GM23338 (cell line): ENCODE measurements around the gene TUBB. TPM values are rescaled to one million over a fixed set of nuclear protein-coding genes. Genes with fewer than 3 reads are reported as not detected.

Experiments used
- ATAC-seq: fragments of 200-7000 bp; cut with Tn5 transposase; 3 replicates; pipeline ENCODE4 v1.9.1; 2020
- DNase-seq: peaks from one replicate; pipeline ENCODE4 v3.0.0-alpha.2; 2015; ENCODE audit warnings: low spot score
- H2AFZ ChIP-seq: fragments of 200-600 bp; sonication (generic); 2 replicates; pipeline ENCODE4 v1.8.0; 2016; ENCODE audit warnings: antibody characterized with exemption, mild to moderate bottlenecking, moderate library complexity
- H3F3A ChIP-seq: fragments of 200-600 bp; sonication (generic); replicated peaks from 2 replicates; pipeline ENCODE4 v1.8.0; 2017; ENCODE audit warnings: antibody characterized with exemption, mixed run types, low read depth
- H3K27ac ChIP-seq: fragments of 200-600 bp; sonication (generic); 2 replicates; pipeline ENCODE4 v1.6.1; 2016; ENCODE audit warnings: low read depth
- H3K27me3 ChIP-seq: fragments of 200-600 bp; sonication (generic); 2 replicates; pipeline ENCODE4 v1.8.0; 2016; ENCODE audit warnings: mild to moderate bottlenecking, mixed run types, moderate library complexity; ENCODE audit not compliant: insufficient read depth
- H3K36me3 ChIP-seq: fragments of 200-600 bp; sonication (generic); 2 replicates; pipeline ENCODE4 v1.8.0; 2016; ENCODE audit warnings: mild to moderate bottlenecking; ENCODE audit not compliant: insufficient read depth
- H3K4me1 ChIP-seq: fragments of 200-600 bp; sonication (generic); 2 replicates; pipeline ENCODE4 v1.8.0; 2016; ENCODE audit warnings: mild to moderate bottlenecking, moderate library complexity; ENCODE audit not compliant: insufficient read depth
- H3K4me2 ChIP-seq: fragments of 200-600 bp; sonication (generic); 2 replicates; pipeline ENCODE4 v1.7.1; 2017; ENCODE audit warnings: mixed run types
- H3K4me3 ChIP-seq: fragments of 200-600 bp; sonication (generic); 2 replicates; pipeline ENCODE4 v1.6.1; 2016; ENCODE audit warnings: mixed run types
- H3K79me2 ChIP-seq: fragments of 200-600 bp; sonication (generic); replicated peaks from 2 replicates; pipeline ENCODE4 v1.8.0; 2017; ENCODE audit warnings: mild to moderate bottlenecking; ENCODE audit not compliant: insufficient read depth
- H3K9me2 ChIP-seq: fragments of 200-600 bp; sonication (generic); 2 replicates; pipeline ENCODE4 v1.8.0; 2017; ENCODE audit not compliant: insufficient read depth
- H4K20me1 ChIP-seq: fragments of 200-600 bp; sonication (generic); replicated peaks from 2 replicates; pipeline ENCODE4 v1.8.0; 2017; ENCODE audit warnings: mild to moderate bottlenecking; ENCODE audit not compliant: insufficient read depth
- H3K27ac Mint-ChIP-seq: 2 replicates; pipeline ENCODE4 v1.8.0; 2020; ENCODE audit warnings: inconsistent platforms, mild to moderate bottlenecking, moderate library complexity, mixed read lengths
- H3K27me3 Mint-ChIP-seq: 3 replicates; pipeline ENCODE4 v1.8.0; 2022; ENCODE audit warnings: low read depth, mild to moderate bottlenecking, moderate library complexity, mixed read lengths, inconsistent platforms; ENCODE audit not compliant: insufficient read depth, poor library complexity
- H3K36me3 Mint-ChIP-seq: 3 replicates; pipeline ENCODE4 v1.8.0; 2021; ENCODE audit warnings: low read depth, mild to moderate bottlenecking, inconsistent platforms, moderate library complexity, mixed read lengths
- H3K4me1 Mint-ChIP-seq: 3 replicates; pipeline ENCODE4 v1.8.0; 2020; ENCODE audit warnings: mild to moderate bottlenecking, inconsistent platforms, mixed read lengths
- H3K4me3 Mint-ChIP-seq: 3 replicates; pipeline ENCODE4 v1.8.0; 2021; ENCODE audit warnings: moderate library complexity, mild to moderate bottlenecking, inconsistent platforms, mixed read lengths
- H3K9me3 Mint-ChIP-seq: 3 replicates; pipeline ENCODE4 v1.8.0; 2020; ENCODE audit warnings: moderate library complexity, mild to moderate bottlenecking, inconsistent platforms, mixed read lengths
- CREB1 ChIP-seq: fragments of 250-450 bp; sonication (Bioruptor Pico); IDR thresholded peaks from 2 replicates; pipeline ENCODE4 v1.5.0; 2020; ENCODE audit warnings: low read depth, mild to moderate bottlenecking, moderate library complexity
- EZH2 ChIP-seq: fragments of 200-600 bp; sonication (generic); IDR thresholded peaks from one replicate; pipeline ENCODE4 v1.8.0; 2017; ENCODE audit warnings: antibody characterized with exemption, mild to moderate bottlenecking, low read depth; ENCODE audit not compliant: unreplicated experiment
- POLR2AphosphoS5 ChIP-seq: IDR thresholded peaks from 2 replicates; pipeline ENCODE4 v1.6.1; 2016; ENCODE audit warnings: antibody characterized with exemption, low read depth
- REST ChIP-seq: IDR thresholded peaks from one replicate; pipeline ENCODE4 v1.6.1; 2018; ENCODE audit warnings: antibody characterized with exemption; ENCODE audit not compliant: unreplicated experiment
- polyA plus RNA-seq: library from polyadenylated mRNA; unstranded; fragments of >200 nt; fragmentation: Nextera tagmentation; extraction: Ambion mirVana; gene quantifications from 2 replicates; pipeline ENCODE4 v1.2.1, GENCODE V29; 2016
- total RNA-seq: library from RNA; depleted of rRNA; stranded (reverse); fragments of >200 nt; shearing (Covaris generic); gene quantifications from 2 replicates; pipeline ENCODE4 v1.2.3, GENCODE V29; 2014
- TF ChIP-seq, protein P1 (sequence below), 2 experiments: fragments of 200-600 bp in 1 of 2; sonication (generic) in 1 of 2; conservative IDR thresholded peaks; 2 replicates each; pipeline versions ENCODE4 v1.5.1 to v1.6.1; 2016 to 2017; ENCODE audit warnings: antibody characterized with exemption in 2 of 2, low read depth in 2 of 2, mild to moderate bottlenecking in 2 of 2, moderate library complexity in 1 of 2

Gene TUBB
- total and polyA plus RNA-seq, 2 experiments from 2014 or later: 1,041 to 1,704 TPM

GRCh38 chr6:30686908-30687658 is 33.1 kb upstream of the TUBB start:
- Histone ChIP-seq H3K27ac (peak overlapping the region; percentile 59; the same call in 1 of the 2 replicates), H3K9me2 (no peaks in the 10 kb centered on the region), H3K79me2 (peaks cover 19% of the 10 kb centered on the region), H3K4me1 (peaks cover 53% of the 10 kb centered on the region), H2AFZ (peak overlapping the region; percentile 94), H3F3A (peaks cover 17% of the 10 kb centered on the region), H3K27me3 (0 out of 2 replicates have a peak, but pooled peaks cover 5% of the 10 kb centered on the region), H3K4me3 (peak overlapping the region; percentile 99), H3K36me3 (no peaks in the 10 kb centered on the region), H4K20me1 (no peaks in the 10 kb centered on the region), H3K4me2 (peak overlapping the region; percentile 98)
- peak overlapping the region; percentile 81 for H3K4me3 Mint-ChIP-seq
- peaks cover 71% of the 10 kb centered on the region for H3K4me1 Mint-ChIP-seq
- H3K36me3 Mint-ChIP-seq: peaks cover 18% of the 10 kb centered on the region
- H3K27me3 Mint-ChIP-seq: peaks cover 37% of the 10 kb centered on the region
- no peaks in the 10 kb centered on the region; the same call in 2 of the 3 replicates for H3K9me3 Mint-ChIP-seq
- peak; percentile 84 for DNase-seq
- peak; percentile 62 for TF ChIP-seq POLR2AphosphoS5
- TF ChIP-seq EZH2: no peak
- 0 out of 2 replicates have a peak, but pooled peaks have one; percentile 5 for TF ChIP-seq CREB1 (CRISPR knock-in tag)
- peak overlapping the region; percentile 84; the same call in 1 of the 2 replicates for H3K27ac Mint-ChIP-seq
- peak; percentile 31 for ATAC-seq

- Histone ChIP-seq H3K4me2 (peak overlapping the region; percentile 98), H3K27ac (peak overlapping the region; percentile 59), H3K4me3 (peak overlapping the region; percentile 99), H4K20me1 (no peaks in the 10 kb centered on the region), H3K79me2 (peaks cover 14% of the 10 kb centered on the region), H3K27me3 (0 out of 2 replicates have a peak, but pooled peaks cover 5% of the 10 kb centered on the region), H3K36me3 (no peaks in the 10 kb centered on the region), H3K9me2 (no peaks in the 10 kb centered on the region), H3K4me1 (peaks cover 45% of the 10 kb centered on the region), H3F3A (peaks cover 14% of the 10 kb centered on the region), H2AFZ (peak overlapping the region; percentile 93)
- Mint-ChIP-seq H3K27ac (peak overlapping the region; percentile 84; the same call in 1 of the 2 replicates), H3K4me3 (peak overlapping the region; percentile 81), H3K27me3 (peaks cover 38% of the 10 kb centered on the region), H3K36me3 (peaks cover 18% of the 10 kb centered on the region), H3K9me3 (no peaks in the 10 kb centered on the region; the same call in 2 of the 3 replicates), H3K4me1 (peaks cover 66% of the 10 kb centered on the region)
- TF ChIP-seq POLR2AphosphoS5: 0 out of 2 replicates have a peak, but pooled peaks have one; percentile 36
- TF ChIP-seq, protein P1, sequence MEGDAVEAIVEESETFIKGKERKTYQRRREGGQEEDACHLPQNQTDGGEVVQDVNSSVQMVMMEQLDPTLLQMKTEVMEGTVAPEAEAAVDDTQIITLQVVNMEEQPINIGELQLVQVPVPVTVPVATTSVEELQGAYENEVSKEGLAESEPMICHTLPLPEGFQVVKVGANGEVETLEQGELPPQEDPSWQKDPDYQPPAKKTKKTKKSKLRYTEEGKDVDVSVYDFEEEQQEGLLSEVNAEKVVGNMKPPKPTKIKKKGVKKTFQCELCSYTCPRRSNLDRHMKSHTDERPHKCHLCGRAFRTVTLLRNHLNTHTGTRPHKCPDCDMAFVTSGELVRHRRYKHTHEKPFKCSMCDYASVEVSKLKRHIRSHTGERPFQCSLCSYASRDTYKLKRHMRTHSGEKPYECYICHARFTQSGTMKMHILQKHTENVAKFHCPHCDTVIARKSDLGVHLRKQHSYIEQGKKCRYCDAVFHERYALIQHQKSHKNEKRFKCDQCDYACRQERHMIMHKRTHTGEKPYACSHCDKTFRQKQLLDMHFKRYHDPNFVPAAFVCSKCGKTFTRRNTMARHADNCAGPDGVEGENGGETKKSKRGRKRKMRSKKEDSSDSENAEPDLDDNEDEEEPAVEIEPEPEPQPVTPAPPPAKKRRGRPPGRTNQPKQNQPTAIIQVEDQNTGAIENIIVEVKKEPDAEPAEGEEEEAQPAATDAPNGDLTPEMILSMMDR (conservative IDR thresholded peaks at IDR 0.05; ENCODE audit: low read depth in 2 of 2): peak in 1 of 2 experiments; percentile 39; a peak in 2 of 4 replicates
- no peak for TF ChIP-seq REST
- DNase-seq (peak; percentile 67), ATAC-seq (peak; percentile 8)
Observed at GRCh38 chr6:30687659-30688431, 32.3 kb upstream of the TUBB start.
